Adrenal gland (tissue), 5 donors: ENCODE results near the gene AP1M1.

Experiments used
- POLR2A ChIP-seq, 2 donors: fragments of 450-650 bp; IDR thresholded peaks; one replicate each; pipeline ENCODE4 v1.6.1; 2017; ENCODE audit warnings: antibody characterized with exemption in 2 of 2, mild to moderate bottlenecking in 2 of 2, moderate library complexity in 1 of 2
- TF ChIP-seq, protein P1 (sequence below), 6 experiments: fragments of 450-650 bp in 4 of 6; fragments of 200-600 bp in 2 of 6; sonication (generic) in 1 of 6; IDR thresholded peaks; 1 replicate in 5 of 6; 2 replicates in 1 of 6; pipeline versions ENCODE4 v1.5.1 to v1.8.0; 2016 to 2021; ENCODE audit warnings: antibody characterized with exemption in 6 of 6, mild to moderate bottlenecking in 2 of 6, moderate library complexity in 1 of 6
- donor health status: DM: no; HTN: no; CAD: no.

DNA sequence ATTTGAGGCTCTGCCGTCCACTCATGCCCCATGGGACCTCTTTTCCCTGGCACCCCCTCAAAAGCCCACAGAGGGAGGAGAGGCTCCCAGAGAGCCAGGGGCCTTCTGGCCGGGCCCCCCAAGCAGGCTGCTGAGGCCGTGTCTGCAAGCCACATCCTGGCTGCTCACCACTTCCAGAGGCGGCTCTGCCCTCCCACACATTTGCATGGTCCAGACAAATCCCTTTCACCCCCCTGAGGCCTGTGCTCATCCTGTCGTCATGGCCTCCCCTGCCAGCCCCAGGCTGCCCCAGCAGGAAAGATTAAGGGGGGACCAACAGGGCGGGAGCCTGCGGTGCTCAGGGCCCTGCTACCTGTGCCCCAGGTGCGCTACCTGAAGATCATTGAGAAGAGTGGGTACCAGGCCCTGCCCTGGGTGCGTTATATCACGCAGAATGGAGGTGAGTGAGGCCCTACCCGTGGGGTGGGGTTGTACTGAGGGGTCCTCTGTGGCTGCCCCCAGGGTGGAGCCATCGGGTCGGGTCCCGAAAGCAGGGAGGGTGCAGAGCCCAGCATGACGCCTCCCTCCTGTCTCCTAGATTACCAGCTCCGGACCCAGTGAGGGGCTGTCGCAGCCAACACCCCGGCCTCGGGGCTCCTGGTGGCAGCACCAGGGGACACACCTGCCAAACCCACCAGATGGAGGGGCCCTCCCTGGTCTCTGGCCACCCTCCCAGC lies 36.3 kb downstream of the AP1M1 start:
- TF ChIP-seq, protein P1, sequence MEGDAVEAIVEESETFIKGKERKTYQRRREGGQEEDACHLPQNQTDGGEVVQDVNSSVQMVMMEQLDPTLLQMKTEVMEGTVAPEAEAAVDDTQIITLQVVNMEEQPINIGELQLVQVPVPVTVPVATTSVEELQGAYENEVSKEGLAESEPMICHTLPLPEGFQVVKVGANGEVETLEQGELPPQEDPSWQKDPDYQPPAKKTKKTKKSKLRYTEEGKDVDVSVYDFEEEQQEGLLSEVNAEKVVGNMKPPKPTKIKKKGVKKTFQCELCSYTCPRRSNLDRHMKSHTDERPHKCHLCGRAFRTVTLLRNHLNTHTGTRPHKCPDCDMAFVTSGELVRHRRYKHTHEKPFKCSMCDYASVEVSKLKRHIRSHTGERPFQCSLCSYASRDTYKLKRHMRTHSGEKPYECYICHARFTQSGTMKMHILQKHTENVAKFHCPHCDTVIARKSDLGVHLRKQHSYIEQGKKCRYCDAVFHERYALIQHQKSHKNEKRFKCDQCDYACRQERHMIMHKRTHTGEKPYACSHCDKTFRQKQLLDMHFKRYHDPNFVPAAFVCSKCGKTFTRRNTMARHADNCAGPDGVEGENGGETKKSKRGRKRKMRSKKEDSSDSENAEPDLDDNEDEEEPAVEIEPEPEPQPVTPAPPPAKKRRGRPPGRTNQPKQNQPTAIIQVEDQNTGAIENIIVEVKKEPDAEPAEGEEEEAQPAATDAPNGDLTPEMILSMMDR (IDR thresholded peaks at IDR 0.05) = no peak
- no peak for TF ChIP-seq POLR2A (IDR thresholded peaks at IDR 0.05)
